ENCODE results near the gene MEPCE.

Gene MEPCE

GRCh38 chr7:100466653-100467605 is 37.3 kb downstream of the MEPCE start:
- TF ChIP-seq EZH2 (optimal IDR thresholded peaks at IDR 0.05; ENCODE audit: low read depth, low read length) (no peak), EZH2phosphoT487 (IDR thresholded peaks at IDR 0.05; ENCODE audit: low read length) (no peak)
- TF ChIP-seq, protein P1, sequence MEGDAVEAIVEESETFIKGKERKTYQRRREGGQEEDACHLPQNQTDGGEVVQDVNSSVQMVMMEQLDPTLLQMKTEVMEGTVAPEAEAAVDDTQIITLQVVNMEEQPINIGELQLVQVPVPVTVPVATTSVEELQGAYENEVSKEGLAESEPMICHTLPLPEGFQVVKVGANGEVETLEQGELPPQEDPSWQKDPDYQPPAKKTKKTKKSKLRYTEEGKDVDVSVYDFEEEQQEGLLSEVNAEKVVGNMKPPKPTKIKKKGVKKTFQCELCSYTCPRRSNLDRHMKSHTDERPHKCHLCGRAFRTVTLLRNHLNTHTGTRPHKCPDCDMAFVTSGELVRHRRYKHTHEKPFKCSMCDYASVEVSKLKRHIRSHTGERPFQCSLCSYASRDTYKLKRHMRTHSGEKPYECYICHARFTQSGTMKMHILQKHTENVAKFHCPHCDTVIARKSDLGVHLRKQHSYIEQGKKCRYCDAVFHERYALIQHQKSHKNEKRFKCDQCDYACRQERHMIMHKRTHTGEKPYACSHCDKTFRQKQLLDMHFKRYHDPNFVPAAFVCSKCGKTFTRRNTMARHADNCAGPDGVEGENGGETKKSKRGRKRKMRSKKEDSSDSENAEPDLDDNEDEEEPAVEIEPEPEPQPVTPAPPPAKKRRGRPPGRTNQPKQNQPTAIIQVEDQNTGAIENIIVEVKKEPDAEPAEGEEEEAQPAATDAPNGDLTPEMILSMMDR (IDR thresholded peaks at IDR 0.05; ENCODE audit: low read length), result no peak
- Histone ChIP-seq H2AFZ (ENCODE audit: low read length) (no peak overlapping the region), H3K4me1 (ENCODE audit: low read length) (no peaks in the 10 kb centered on the region), H3K79me2 (ENCODE audit: low read length) (no peaks in the 10 kb centered on the region), H3F3A (ENCODE audit: insufficient read depth, low read length) (no peaks in the 10 kb centered on the region; the same call in 1 of the 2 replicates), H3K9me3 (replicated peaks; ENCODE audit: insufficient read depth, low read length) (no peaks in the 10 kb centered on the region), H3K27me3 (replicated peaks; ENCODE audit: insufficient read depth, low read length) (no peaks in the 10 kb centered on the region), H3K4me3 (ENCODE audit: low read length) (no peak overlapping the region), H3K4me2 (ENCODE audit: low read depth, low read length) (no peak overlapping the region), H3K36me3 (replicated peaks; ENCODE audit: insufficient read depth, low read length) (no peaks in the 10 kb centered on the region), H4K20me1 (ENCODE audit: insufficient read depth, low read length) (no peaks in the 10 kb centered on the region), H3K9ac (ENCODE audit: low read length) (no peak overlapping the region), H3K27ac (ENCODE audit: low read length) (no peak overlapping the region), H3K9me2 (replicated peaks; ENCODE audit: insufficient read depth, low read length) (no peaks in the 10 kb centered on the region)
- no peak for DNase-seq

DNA sequence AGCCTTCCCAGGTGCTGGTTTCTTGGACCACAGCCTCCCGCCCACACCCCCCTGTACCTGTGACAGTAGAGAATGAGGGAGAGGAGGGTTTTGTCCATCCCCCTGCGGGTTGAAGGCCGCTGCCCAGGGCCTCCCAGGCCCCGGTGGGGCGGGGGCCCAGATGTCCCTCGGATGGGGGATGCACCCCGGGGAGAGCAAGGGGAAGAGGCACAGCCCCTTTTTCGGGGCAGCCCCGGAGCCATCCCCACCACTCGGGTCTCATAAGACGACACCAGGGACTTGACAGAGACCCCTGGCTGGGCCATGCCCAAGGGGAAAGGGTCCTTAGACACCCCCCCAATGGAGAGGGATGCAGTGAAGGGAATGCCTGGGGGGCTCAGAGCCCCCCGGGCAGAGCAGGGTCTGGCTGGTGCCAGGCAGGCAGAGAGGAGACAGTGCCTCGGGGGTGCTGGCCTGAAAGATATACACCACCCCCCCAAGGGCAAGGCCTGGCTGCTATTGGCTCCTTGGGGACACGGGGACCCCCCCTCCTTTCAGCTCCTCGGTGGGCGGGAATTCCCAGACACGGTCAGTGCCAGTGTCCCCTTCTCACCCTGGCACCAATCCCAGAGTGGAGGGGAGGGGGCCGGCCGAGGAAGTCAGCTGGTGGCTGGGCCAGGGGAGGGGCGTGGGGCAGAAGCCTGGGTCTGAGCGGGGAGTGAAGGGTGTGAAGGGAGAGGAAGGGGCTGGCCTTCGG is 38.2 kb downstream of the MEPCE start:
- no peaks in the 10 kb centered on the region for H3K36me3 ChIP-seq (replicated peaks; ENCODE audit: insufficient read depth, low read length)
- H3K4me3 ChIP-seq (ENCODE audit: low read length), result no peak overlapping the region
- H3F3A ChIP-seq (ENCODE audit: insufficient read depth, low read length), result no peaks in the 10 kb centered on the region; the same call in 1 of the 2 replicates
- DNase-seq, result no peak
- no peaks in the 10 kb centered on the region for H3K79me2 ChIP-seq (ENCODE audit: low read length)
- no peak overlapping the region for H3K9ac ChIP-seq (ENCODE audit: low read length)
- no peak overlapping the region for H2AFZ ChIP-seq (ENCODE audit: low read length)
- H3K9me2 ChIP-seq (replicated peaks; ENCODE audit: insufficient read depth, low read length), result no peaks in the 10 kb centered on the region
- H3K9me3 ChIP-seq (replicated peaks; ENCODE audit: insufficient read depth, low read length), result no peaks in the 10 kb centered on the region
- no peaks in the 10 kb centered on the region for H4K20me1 ChIP-seq (ENCODE audit: insufficient read depth, low read length)
- no peak overlapping the region for H3K4me2 ChIP-seq (ENCODE audit: low read depth, low read length)
- no peak overlapping the region for H3K27ac ChIP-seq (ENCODE audit: low read length)
- TF ChIP-seq EZH2phosphoT487 (IDR thresholded peaks at IDR 0.05; ENCODE audit: low read length) (no peak), EZH2 (optimal IDR thresholded peaks at IDR 0.05; ENCODE audit: low read depth, low read length) (no peak)
- TF ChIP-seq, protein P1 (IDR thresholded peaks at IDR 0.05; ENCODE audit: low read length), result no peak
- H3K4me1 ChIP-seq (ENCODE audit: low read length), result no peaks in the 10 kb centered on the region
- no peaks in the 10 kb centered on the region for H3K27me3 ChIP-seq (replicated peaks; ENCODE audit: insufficient read depth, low read length)

- Histone ChIP-seq H3K9me2 (replicated peaks; ENCODE audit: insufficient read depth, low read length) (no peaks in the 10 kb centered on the region), H3K9ac (ENCODE audit: low read length) (no peak overlapping the region), H4K20me1 (ENCODE audit: insufficient read depth, low read length) (no peaks in the 10 kb centered on the region), H3K79me2 (ENCODE audit: low read length) (no peaks in the 10 kb centered on the region; the same call in 1 of the 2 replicates), H3K9me3 (replicated peaks; ENCODE audit: insufficient read depth, low read length) (no peaks in the 10 kb centered on the region), H2AFZ (ENCODE audit: low read length) (no peak overlapping the region), H3F3A (ENCODE audit: insufficient read depth, low read length) (no peaks in the 10 kb centered on the region; the same call in 1 of the 2 replicates), H3K36me3 (replicated peaks; ENCODE audit: insufficient read depth, low read length) (no peaks in the 10 kb centered on the region), H3K27me3 (replicated peaks; ENCODE audit: insufficient read depth, low read length) (no peaks in the 10 kb centered on the region), H3K4me2 (ENCODE audit: low read depth, low read length) (no peak overlapping the region), H3K27ac (ENCODE audit: low read length) (no peak overlapping the region), H3K4me3 (ENCODE audit: low read length) (no peak overlapping the region), H3K4me1 (ENCODE audit: low read length) (no peaks in the 10 kb centered on the region)
- DNase-seq, result peak; percentile 69
- no peak for TF ChIP-seq EZH2phosphoT487 (IDR thresholded peaks at IDR 0.05; ENCODE audit: low read length)
- TF ChIP-seq, protein P1 (IDR thresholded peaks at IDR 0.05; ENCODE audit: low read length), result peak; percentile 75
These were observed 39.8 kb downstream of the MEPCE start for GRCh38 chr7:100469227-100470044.
